ENCODE results near the gene CD248. TPM values are rescaled to one million over a fixed set of nuclear protein-coding genes. Genes with fewer than 3 reads are reported as not detected.

CD248 gene
- polyA plus RNA-seq, 2 of the 4 experiments (the other 2 are of a cell fraction) = 0.03 TPM; not detected in 1

- Histone ChIP-seq H3K4me2 (no peak overlapping the region), H3K27ac (no peak overlapping the region), H3K4me3 (no peak overlapping the region), H3K9me3 (no peaks in the 10 kb centered on the region), H3K4me1 (peaks cover 14% of the 10 kb centered on the region)
- WGBS (ENCODE audit: missing lambda C conversion rate) = 94% methylated on average over 7 of the region's 7 CpGs
- CTCF ChIA-PET = interaction anchor here (0.7 to 1.2 kb wide), 3 partner anchors 10 to 50 kb away, joined by 3 to 4 read pairs (median 4); no protein-coding TSS in a partner anchor
- POLR2A ChIA-PET = no interaction called here
- no peak for ATAC-seq
- DNase-seq (ENCODE audit: low read depth in 1 of 2, low spot score in 1 of 2) = no peak
- TF ChIP-seq JUNB (IDR thresholded peaks at IDR 0.05) = no peak
- TF ChIP-seq RFX5 (IDR thresholded peaks at IDR 0.05) = no peak
- no peak for TF ChIP-seq KDM5A (IDR thresholded peaks at IDR 0.05)
- TF ChIP-seq CTCF (IDR thresholded peaks at IDR 0.05) = no peak
- no peak for TF ChIP-seq ELK1 (IDR thresholded peaks at IDR 0.05; ENCODE audit: low read depth, low read length)
- no peak for TF ChIP-seq POLR2A (IDR thresholded peaks at IDR 0.05; ENCODE audit: low read length)
- TF ChIP-seq MAZ (IDR thresholded peaks at IDR 0.05; ENCODE audit: borderline replicate concordance, low read depth, low read length) = no peak
- no peak for TF ChIP-seq HDAC2 (IDR thresholded peaks at IDR 0.05)
- TF ChIP-seq SMC3 (IDR thresholded peaks at IDR 0.05) = no peak
- TF ChIP-seq FOSL2 (IDR thresholded peaks at IDR 0.05) = no peak
- no peak for TF ChIP-seq FOSL2 (CRISPR knock-in tag; IDR thresholded peaks at IDR 0.05)
- TF ChIP-seq, protein P1, sequence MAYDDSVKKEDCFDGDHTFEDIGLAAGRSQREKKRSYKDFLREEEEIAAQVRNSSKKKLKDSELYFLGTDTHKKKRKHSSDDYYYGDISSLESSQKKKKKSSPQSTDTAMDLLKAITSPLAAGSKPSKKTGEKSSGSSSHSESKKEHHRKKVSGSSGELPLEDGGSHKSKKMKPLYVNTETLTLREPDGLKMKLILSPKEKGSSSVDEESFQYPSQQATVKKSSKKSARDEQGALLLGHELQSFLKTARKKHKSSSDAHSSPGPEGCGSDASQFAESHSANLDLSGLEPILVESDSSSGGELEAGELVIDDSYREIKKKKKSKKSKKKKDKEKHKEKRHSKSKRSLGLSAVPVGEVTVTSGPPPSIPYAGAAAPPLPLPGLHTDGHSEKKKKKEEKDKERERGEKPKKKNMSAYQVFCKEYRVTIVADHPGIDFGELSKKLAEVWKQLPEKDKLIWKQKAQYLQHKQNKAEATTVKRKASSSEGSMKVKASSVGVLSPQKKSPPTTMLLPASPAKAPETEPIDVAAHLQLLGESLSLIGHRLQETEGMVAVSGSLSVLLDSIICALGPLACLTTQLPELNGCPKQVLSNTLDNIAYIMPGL (CRISPR knock-in tag; IDR thresholded peaks at IDR 0.05; ENCODE audit: borderline replicate concordance) = no peak
- TF ChIP-seq ZC3H11A (IDR thresholded peaks at IDR 0.05) = no peak
- TF ChIP-seq MYC (IDR thresholded peaks at IDR 0.05; ENCODE audit: borderline replicate concordance, low read length) = no peak
- TF ChIP-seq ZFP36 (IDR thresholded peaks at IDR 0.05; ENCODE audit: borderline replicate concordance, partially characterized antibody) = no peak
- no peak for TF ChIP-seq REST (IDR thresholded peaks at IDR 0.05)
- no peak for TF ChIP-seq FOSB (CRISPR knock-in tag; IDR thresholded peaks at IDR 0.05)
- TF ChIP-seq, protein P2, sequence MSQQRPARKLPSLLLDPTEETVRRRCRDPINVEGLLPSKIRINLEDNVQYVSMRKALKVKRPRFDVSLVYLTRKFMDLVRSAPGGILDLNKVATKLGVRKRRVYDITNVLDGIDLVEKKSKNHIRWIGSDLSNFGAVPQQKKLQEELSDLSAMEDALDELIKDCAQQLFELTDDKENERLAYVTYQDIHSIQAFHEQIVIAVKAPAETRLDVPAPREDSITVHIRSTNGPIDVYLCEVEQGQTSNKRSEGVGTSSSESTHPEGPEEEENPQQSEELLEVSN (IDR thresholded peaks at IDR 0.05; ENCODE audit: borderline replicate concordance, low read depth) = no peak
- TF ChIP-seq KDM1A (IDR thresholded peaks at IDR 0.05; ENCODE audit: low read depth) = no peak
- no peak for TF ChIP-seq ZNF302 (CRISPR knock-in tag; IDR thresholded peaks at IDR 0.05)
- TF ChIP-seq, protein P3, sequence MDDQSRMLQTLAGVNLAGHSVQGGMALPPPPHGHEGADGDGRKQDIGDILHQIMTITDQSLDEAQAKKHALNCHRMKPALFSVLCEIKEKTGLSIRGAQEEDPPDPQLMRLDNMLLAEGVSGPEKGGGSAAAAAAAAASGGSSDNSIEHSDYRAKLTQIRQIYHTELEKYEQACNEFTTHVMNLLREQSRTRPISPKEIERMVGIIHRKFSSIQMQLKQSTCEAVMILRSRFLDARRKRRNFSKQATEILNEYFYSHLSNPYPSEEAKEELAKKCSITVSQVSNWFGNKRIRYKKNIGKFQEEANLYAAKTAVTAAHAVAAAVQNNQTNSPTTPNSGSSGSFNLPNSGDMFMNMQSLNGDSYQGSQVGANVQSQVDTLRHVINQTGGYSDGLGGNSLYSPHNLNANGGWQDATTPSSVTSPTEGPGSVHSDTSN (IDR thresholded peaks at IDR 0.05) = no peak
- FAIRE-seq = no peak
Observed at GRCh38 chr11:66271816-66272215, 45.0 kb downstream of the CD248 start.
